HG02970 (cell line): ENCODE data around the gene GPC2.
"Not testable (repeated sequence)": the region's sequence is repeated elsewhere in the genome, so short reads cannot be mapped to it uniquely, and the experiment has no call there.

Experiments used
- ATAC-seq: cut with Tn5 transposase; IDR thresholded peaks from one replicate; pipeline ENCODE4 v1.9.1; 2021; ENCODE audit warnings: mild to moderate bottlenecking, moderate library complexity, moderate number of reproducible peaks; ENCODE audit not compliant: unreplicated experiment, low FRiP score

Gene GPC2

DNA sequence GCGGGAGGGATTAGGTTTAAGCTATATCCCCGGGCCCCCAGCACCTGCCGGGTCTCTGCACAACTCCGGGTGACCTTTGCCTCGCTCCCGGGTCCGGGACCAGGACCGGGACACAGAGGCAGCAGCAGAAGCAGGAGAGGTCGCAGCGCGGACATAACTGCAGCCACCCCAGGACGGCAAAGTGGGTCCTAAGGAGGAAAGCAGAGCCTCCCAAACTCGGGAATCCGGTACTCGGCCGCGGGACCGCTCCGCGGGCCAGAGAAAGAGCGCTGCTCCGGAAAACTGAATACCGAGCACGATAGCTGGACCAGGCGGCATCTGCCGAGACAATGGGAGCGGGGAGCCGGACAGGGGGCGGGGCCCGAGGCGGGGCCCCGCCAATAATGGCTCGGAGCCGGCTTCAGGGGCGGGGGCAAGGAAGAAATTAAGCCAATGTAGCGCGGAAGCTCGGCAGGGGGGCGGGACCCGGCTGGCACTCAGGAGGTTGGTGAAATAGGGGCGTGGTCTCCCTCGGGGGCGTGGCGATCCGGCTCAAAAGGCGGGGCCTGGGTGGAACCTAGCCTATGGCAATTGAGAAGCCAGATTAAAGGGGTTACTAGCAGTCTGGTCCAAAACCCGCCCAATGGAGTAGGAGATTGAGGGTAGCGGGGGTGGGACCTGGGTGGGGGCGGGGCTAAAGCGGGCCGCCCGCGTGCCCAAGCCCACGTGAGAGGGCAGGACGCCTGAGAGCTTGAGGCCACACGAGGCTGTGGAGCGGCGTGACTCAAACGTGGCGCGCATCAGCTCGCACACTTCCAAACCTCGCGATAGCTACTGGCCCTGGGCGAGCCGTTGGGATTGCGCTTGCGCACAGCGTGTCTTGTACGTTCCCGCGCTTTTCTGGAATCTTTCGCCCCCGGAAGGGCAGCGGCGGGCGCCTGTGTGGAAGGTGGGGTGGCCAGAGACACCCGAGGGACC is at the start of gene GPC2, which contains the start of gene STAG3:
Gene GPC2, minus strand, starts transcription at position 337 of the 957 bp plus-strand sequence. Its CDS starts 182 bp downstream, at position 155.
Gene STAG3, plus strand, starts transcription at position 874 of the 957 bp plus-strand sequence. CDS start 2,639 bp downstream, outside the sequence.
- ATAC-seq: peak; percentile 69

DNA sequence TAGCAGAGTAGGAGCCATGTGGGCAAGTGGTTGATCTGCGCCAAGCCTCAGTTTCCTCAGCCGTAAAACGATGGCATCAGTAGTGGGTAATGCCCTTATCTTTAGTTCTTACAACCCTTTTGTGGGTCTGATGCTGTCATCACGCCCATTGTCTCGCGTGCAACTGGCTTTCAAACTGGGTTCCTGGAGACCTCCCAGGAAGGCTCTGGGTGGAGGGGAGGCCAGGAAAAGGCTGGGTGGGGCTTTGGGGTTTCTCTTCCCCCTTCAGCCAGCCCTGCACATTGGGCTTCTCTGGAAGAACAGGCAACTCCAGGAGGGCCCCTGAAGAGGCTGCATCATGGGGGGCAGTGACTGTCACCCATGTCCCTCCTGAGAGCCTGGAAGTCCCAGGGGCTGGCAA is 47.7 kb upstream of the GPC2 start:
- not testable (repeated sequence) for ATAC-seq

DNA sequence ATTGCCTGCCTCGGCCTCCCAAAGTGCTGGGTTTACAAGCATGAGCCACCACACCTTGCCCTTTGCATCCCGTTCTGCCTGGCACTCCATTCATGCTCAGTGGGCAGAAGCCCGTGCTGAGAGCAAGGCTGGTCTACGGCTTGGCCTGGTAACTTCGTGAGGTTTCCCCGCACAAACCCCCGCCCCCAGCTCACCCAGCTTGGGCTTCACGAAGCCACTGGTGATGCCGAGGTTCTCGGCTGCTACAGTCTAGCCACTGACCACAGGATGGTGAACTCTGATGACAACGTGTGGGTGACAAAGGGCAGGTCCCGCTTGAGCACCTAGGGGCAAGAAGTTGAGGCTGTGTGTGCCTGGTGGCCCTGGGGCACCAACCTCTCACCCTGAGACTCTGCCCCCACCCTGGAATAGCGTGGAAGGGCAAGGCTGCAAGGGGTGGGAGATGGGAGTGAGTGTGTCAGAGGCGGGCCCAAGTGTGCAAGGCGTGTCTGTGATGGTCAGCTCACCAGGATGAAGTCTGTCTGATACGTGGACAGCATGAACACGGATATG is 46.3 kb upstream of the GPC2 start:
- not testable (repeated sequence) for ATAC-seq

- ATAC-seq: no peak
These were observed 45.4 kb upstream of the GPC2 start for GRCh38 chr7:100222445-100223132.

- ATAC-seq: no peak
These were observed 44.7 kb upstream of the GPC2 start for GRCh38 chr7:100221767-100222444.

DNA sequence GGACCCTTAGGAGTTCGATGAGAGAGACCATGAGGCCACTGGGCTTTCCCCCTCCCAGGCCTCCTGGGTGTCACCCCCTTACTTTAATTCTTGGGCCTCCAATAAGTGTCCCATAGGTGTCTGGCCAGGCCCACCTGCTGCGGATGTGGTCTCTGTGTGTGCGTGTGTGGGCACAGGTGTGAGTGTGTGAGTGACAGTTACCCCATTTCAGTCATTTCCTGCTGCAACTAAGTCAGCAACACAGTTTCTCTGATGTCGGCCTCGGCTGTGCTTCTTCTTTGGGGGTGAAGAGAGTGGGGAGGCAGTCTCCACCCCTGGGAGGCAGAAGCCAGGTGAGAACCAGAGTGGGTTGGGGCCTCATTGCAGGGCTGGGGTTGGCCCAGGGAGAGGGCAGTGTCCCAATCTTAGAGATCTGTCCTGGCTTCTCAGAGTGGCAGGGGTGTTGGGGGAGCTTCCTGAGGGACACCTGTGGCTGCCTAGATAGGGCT is 44.1 kb upstream of the GPC2 start:
- no peak for ATAC-seq

DNA sequence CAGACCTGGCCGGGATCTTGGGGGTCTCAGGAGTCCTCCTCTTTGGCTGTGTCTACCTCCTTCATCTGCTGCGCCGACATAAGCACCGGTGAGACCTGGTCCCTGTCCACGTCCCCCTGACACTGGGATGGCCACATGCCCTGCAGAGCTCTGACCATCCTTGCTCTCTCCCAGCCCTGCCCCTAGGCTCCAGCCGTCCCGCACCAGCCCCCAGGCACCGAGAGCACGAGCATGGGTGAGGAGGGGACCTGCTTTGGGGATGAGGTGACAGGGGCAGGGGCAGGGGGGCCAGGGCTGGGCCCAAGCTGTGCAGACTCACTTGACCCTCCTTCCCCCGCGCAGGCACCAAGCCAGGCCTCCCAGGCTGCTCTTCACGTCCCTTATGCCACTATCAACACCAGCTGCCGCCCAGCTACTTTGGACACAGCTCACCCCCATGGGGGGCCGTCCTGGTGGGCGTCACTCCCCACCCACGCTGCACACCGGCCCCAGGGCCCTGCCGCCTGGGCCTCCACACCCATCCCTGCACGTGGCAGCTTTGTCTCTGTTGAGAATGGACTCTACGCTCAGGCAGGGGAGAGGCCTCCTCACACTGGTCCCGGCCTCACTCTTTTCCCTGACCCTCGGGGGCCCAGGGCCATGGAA is 43.5 kb upstream of the GPC2 start:
- no peak for ATAC-seq

- not testable (repeated sequence) for ATAC-seq
These were observed 42.8 kb upstream of the GPC2 start, which contains the start of gene PVRIG for GRCh38 chr7:100219801-100220585. Gene PVRIG, plus strand, starts transcription at chr7:100219949. Its CDS starts 22 bp downstream, at chr7:100219971.

DNA sequence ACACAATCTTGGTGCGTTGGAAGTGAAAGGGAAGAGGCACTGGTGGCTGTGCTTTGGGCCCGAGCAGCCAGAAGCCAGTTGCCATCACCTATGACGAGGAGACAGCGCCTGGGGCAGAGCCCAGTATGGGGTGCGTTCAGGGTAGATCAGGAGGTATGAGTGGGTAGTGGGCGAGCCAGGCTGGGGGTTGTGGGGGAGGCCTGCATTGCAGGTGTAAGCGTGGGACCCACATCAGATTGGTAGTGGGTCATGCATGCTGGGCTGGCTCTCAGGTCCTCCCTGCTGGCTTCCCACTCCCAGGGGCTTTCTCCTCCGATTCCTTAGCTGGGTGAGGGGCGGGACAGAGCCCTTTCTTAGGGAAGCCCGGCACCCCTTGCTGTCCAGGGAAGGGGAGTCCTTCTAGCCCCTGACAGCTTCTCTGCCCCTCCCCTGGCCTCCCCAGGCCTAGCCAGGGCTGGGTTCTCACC is 42.1 kb upstream of the GPC2 start:
- ATAC-seq: no peak

- peak; percentile 18 for ATAC-seq
These were observed 40.8 kb upstream of the GPC2 start for GRCh38 chr7:100217934-100218333.

DNA sequence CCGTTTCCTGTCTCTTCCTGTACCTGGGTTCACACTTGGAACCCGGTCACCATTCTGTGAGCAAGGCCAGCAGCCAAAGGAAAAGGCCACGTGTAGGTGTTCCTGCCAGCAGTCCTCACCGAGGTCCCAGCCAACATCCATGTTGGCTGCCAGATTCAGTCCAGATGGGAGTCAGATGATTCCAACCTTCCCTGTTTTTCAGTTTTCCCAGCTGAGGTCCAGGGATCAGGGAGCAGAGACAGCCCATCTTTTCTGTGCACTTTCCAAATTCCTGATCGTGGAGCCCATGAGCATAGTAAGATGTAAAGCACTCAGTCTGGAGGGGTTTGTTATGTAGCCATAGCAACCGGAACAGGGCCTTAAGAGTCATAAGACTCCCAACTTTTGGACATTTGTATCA is 38.7 kb upstream of the GPC2 start:
- no peak for ATAC-seq

GRCh38 chr7:100214356-100214755 is 37.2 kb upstream of the GPC2 start:
- ATAC-seq: not testable (repeated sequence)

DNA sequence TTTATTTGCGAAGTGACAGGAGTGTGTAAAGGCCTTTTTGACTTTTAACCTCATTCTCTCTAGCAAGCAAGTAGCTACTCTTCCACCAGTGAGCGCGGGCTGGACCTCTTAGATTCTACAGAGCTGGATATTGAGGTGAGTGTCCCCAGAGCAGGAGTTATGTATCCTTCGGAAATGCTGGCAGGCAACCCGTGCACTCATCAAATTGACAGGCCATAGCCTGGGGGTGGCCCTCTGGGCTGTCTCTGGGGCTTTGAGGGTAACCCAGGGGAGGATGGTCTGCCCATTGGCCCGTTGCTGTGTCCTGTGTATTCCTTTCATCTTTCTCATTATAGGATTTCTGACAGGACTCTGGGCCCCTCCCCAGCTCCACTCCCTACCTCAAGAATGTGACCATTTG is 36.5 kb upstream of the GPC2 start:
- ATAC-seq: no peak

DNA sequence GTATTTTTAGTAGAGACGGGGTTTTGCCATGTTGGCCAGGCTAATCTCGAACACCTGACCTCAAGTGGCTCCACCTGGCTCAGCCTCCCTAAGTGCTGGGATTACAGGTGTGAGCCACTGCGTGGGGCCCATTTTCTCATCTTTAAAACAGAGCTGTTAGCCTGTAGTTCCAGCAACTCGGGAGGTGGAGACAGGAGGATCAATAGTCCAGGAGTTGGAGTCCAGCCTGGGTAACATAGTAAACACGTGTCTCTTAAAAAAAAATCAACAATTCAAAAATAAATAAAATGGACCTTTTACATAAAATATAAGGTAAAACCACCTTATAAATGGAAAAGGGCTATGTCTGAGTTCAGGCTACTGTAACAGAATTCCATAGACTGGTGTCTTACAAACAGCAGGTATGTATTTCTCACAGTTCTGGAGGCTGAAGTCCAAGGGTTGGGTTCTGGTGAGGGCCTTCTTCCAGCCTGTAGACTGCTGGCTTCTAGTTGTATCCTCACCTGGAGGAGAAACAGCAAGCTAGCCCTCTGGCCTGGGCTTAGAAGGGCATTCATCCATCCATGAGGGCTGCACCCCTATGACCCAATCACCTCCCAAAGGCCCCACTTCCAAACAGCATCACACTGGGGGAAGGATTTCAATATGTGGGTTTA is 35.6 kb upstream of the GPC2 start:
- ATAC-seq: no peak

DNA sequence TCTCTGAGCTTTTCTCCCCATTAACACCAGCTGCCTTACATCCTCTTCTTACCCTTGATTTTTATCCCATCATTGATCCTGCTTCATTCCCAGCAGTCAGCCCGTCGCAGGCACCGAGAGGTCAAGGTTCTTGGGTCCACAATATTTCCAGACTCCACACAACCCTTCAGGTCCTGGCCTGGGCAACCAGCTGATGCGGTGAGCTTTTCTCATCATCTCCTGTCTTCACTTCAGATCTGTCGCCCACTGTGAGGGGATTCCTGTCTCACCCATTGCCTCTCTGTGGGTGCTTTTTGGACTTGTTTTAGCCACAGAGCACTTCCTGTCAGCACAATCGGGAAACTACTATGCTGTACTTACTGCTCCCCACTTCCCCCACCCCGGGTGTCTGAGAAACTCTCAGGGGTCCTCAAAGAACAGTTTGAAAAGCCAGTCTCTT is 34.2 kb upstream of the GPC2 start:
- no peak for ATAC-seq

DNA sequence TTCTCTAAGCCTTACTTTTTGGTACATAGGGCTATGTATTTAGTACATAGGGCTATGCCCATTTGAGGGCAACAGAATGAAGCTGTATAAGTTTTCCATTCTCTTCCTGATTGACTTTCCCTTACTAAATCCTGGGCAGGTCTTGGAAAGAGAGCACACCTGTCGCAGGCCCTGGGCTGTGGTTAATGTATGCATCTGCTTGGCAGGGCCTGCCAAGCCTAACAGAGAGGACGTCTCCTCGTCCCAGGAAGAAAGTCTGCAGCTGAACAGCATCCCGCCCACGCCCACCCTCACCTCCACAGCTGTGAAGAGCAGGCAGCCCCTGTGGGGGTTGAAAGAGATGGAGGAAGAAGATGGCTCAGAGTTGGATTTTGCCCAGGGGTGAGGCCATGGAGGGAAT is 33.6 kb upstream of the GPC2 start:
- no peak for ATAC-seq

DNA sequence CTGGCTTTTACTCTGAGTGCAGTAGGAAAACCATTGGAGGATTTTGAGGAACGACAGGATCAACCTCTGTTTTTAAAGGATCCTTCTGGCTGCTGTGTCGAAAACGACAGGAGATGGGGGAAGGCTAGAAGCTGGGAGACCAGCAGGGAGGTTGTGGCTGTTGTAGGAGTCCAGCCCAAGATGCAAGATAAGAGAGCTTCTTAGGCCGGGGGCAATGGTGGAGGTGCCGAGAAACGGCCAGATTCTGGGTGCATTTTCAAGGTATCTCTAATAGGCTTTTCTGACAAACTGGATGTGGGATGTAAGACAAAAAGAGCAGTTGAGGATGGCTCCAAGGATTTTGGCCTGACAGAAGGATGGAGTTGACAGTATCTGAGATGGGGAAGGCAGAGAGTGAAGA is 32.3 kb upstream of the GPC2 start:
- no peak for ATAC-seq

GRCh38 chr7:100208911-100209408 is 31.8 kb upstream of the GPC2 start:
- ATAC-seq: no peak
